AG10803 (cell line): ENCODE measurements around the gene CDK19.

Experiments
- DNase-seq: peaks from one replicate; pipeline ENCODE4 v3.0.0; 2010; ENCODE audit warnings: low read depth
- H3K4me3 ChIP-seq: 2 replicates; pipeline ENCODE4 v1.5.1; 2011; ENCODE audit warnings: mild to moderate bottlenecking, low read length, control low read depth
- CTCF ChIP-seq: conservative IDR thresholded peaks from 2 replicates; pipeline ENCODE4 v1.5.1; 2011; ENCODE audit warnings: mild to moderate bottlenecking, low read length, control low read depth, inconsistent platforms

The CDK19 gene

DNA sequence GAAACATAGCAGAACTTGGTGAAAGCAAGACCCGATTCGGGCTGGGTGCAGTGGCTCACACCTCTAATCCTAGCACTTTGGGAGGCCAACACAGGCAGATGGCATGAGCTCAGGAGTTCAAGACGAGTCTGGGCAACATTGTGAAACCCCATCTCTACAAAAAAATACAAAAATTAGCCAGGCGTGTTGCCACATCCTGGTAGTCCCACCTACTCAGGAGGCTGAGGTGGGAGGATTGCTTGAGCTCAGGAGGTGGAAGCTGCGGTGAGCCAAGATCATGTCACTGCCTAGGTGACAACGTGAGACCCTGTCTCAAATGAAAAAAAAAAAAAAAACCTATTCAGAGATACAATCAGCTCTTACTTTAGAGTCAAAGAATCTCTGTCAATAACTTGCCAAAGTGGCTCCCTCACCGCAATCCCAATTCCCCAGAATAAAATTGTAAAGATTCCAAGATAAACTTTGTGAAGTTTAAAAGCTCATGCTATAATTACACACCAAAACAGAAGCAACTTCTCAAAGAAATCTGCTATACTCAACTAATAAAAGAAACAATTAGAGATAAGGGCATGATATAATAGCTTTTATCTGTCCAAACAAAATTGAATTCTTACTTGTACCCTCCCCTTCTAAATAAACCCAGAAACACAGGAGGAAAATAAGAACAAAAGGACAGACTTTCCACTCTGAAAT, 33.6 kb downstream of the CDK19 start:
- no peak for TF ChIP-seq CTCF
- no peak for DNase-seq
- no peak overlapping the region for H3K4me3 ChIP-seq

DNA sequence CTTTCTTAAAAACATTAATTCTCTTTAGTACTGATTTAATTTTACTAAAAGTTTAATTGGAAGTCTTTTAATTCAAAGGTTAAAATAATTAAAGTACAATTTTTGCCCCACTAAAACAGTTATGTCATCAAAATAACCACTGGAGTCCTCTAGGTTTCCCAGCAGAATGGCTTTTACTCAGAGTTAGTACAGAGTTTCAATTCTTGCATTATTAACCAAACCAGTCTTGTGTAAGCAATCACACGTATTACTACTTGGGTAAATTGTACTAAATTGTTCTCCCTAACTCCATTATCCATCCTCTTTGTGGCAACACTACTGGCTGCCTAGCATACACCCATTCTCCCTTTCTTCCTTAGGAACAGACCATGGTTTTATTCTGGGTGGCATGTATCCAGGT, 36.9 kb downstream of the CDK19 start:
- H3K4me3 ChIP-seq, result no peak overlapping the region
- no peak for TF ChIP-seq CTCF
- DNase-seq, result no peak

GRCh38 chr6:110777636-110778035, 37.6 kb downstream of the CDK19 start:
- DNase-seq, result no peak
- H3K4me3 ChIP-seq, result no peak overlapping the region
- no peak for TF ChIP-seq CTCF

- no peak overlapping the region for H3K4me3 ChIP-seq
- TF ChIP-seq CTCF, result no peak
- DNase-seq, result no peak
Measured at GRCh38 chr6:110776413-110776812, 38.9 kb downstream of the CDK19 start.

- TF ChIP-seq CTCF, result no peak
- DNase-seq, result no peak
Measured at GRCh38 chr6:110769923-110770322, 45.3 kb downstream of the CDK19 start.

DNA sequence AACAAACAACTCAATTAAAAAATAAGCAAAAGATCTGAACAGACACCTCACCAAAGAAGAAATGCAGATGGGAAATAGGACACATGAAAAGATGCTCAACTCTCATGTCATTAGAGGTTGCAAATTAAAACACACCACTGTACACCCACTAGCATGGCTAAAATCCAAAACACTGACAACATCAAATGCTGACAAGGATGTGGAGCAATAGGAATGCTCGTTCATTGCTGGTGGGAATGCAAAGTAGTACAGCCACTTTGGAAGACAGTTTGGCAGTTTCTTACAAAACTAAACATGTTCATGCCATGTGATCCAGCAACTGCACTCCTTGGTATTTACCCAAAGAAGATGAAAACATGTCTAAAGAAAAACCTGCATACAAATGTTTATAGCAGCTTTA, 47.2 kb downstream of the CDK19 start:
- no peak for TF ChIP-seq CTCF
- H3K4me3 ChIP-seq, result no peak overlapping the region
- no peak for DNase-seq

More at GRCh38 chr6:110769923-110770322, 45.3 kb downstream of the CDK19 start:
- H3K4me3 ChIP-seq, result no peak overlapping the region

GRCh38 chr6:110761371-110761770, 53.9 kb downstream of the CDK19 start:
- TF ChIP-seq CTCF, result no peak
- DNase-seq, result no peak
- no peak overlapping the region for H3K4me3 ChIP-seq
